SK-N-SH (cell line): ENCODE results near the gene TCF7L2. TPM values are rescaled to one million over a fixed set of nuclear protein-coding genes. Genes with fewer than 3 reads are reported as not detected.

ENCODE experiments used
- CTCF ChIA-PET: fragments of 300-600, 350-600 bp; formaldehyde crosslinking; extraction: SDS; loops from one replicate; lab custom pipeline; 2021; lab: Yijun Ruan, JAX
- POLR2A ChIA-PET: fragments of 350-600 bp; sonication (Branson Sonifier 250); formaldehyde crosslinking; extraction: SDS; loops from one replicate; lab custom pipeline; 2020; ENCODE audit warnings: antibody characterized with exemption, inconsistent platforms; lab: Yijun Ruan, JAX
- DNase-seq: peaks from one replicate; pipeline ENCODE4 v3.0.0; 2012
- H2AFZ ChIP-seq: fragments of 200-600 bp; sonication (generic); 2 replicates; pipeline ENCODE4 v1.8.1; 2016; ENCODE audit warnings: antibody characterized with exemption, mild to moderate bottlenecking, low read depth
- H3F3A ChIP-seq: fragments of 200-600 bp; sonication (generic); replicated peaks from 2 replicates; pipeline ENCODE3; 2016; ENCODE audit warnings: antibody characterized with exemption, mild to moderate bottlenecking; ENCODE audit not compliant: insufficient read depth
- H3K27ac ChIP-seq, 2 experiments: fragments of 200-500 bp in 1 of 2; fragments of 200-600 bp in 1 of 2; sonication (Bioruptor generic) in 1 of 2; sonication (generic), shearing (Covaris generic) in 1 of 2; 2 replicates each; pipeline versions ENCODE4 v1.5.1 to v1.6.1; 2014 to 2016; ENCODE audit warnings: low read depth in 2 of 2, inconsistent platforms in 1 of 2, low read length in 1 of 2, mild to moderate bottlenecking in 1 of 2, mixed read lengths in 1 of 2
- H3K27me3 ChIP-seq: fragments of 200-600 bp; sonication (generic), shearing (Covaris generic); 2 replicates; pipeline ENCODE4 v1.6.1; 2016; ENCODE audit warnings: mixed run types; ENCODE audit not compliant: insufficient read depth
- H3K36me3 ChIP-seq, 2 experiments: fragments of 200-500 bp in 1 of 2; fragments of 200-600 bp in 1 of 2; sonication (Bioruptor generic) in 1 of 2; sonication (generic) in 1 of 2; replicated peaks in 1 of 2; 2 replicates each; pipeline versions ENCODE3 to v1.5.1; 2014 to 2016; ENCODE audit warnings: low read length in 1 of 2, mild to moderate bottlenecking in 1 of 2; ENCODE audit not compliant: insufficient read depth in 2 of 2, control insufficient read depth in 1 of 2
- H3K4me1 ChIP-seq, 2 experiments: fragments of 200-500 bp in 1 of 2; fragments of 200-600 bp in 1 of 2; sonication (Bioruptor generic) in 1 of 2; sonication (generic), shearing (Covaris generic) in 1 of 2; 2 replicates each; pipeline versions ENCODE4 v1.5.1 to v1.6.1; 2014 to 2016; ENCODE audit warnings: low read depth in 1 of 2, low read length in 1 of 2, mixed run types in 1 of 2; ENCODE audit not compliant: insufficient read depth in 2 of 2, control insufficient read depth in 1 of 2
- H3K4me2 ChIP-seq: fragments of 200-600 bp; sonication (generic), shearing (Covaris generic); 2 replicates; pipeline ENCODE4 v1.6.1; 2017; ENCODE audit warnings: mixed run types
- H3K4me3 ChIP-seq, 2 experiments: fragments of 200-500 bp in 1 of 2; fragments of 200-600 bp in 1 of 2; sonication (Bioruptor generic) in 1 of 2; sonication (generic), shearing (Covaris generic) in 1 of 2; 2 replicates each; pipeline versions ENCODE4 v1.5.1 to v1.8.1; 2014 to 2016; ENCODE audit warnings: low read depth in 2 of 2, inconsistent platforms in 1 of 2, low read length in 1 of 2, mild to moderate bottlenecking in 1 of 2, mixed read lengths in 1 of 2, moderate library complexity in 1 of 2
- H3K79me2 ChIP-seq: fragments of 200-600 bp; sonication (generic); 2 replicates; pipeline ENCODE4 v1.8.1; 2017; ENCODE audit warnings: mild to moderate bottlenecking; ENCODE audit not compliant: insufficient read depth
- H3K9ac ChIP-seq: fragments of 200-600 bp; sonication (generic); 2 replicates; pipeline ENCODE4 v1.6.1; 2017; ENCODE audit warnings: mixed run types
- H3K9me2 ChIP-seq: fragments of 200-600 bp; sonication (generic); 2 replicates; pipeline ENCODE4 v1.6.1; 2017; ENCODE audit warnings: mixed run types
- H3K9me3 ChIP-seq: fragments of 200-600 bp; sonication (generic); 2 replicates; pipeline ENCODE4 v1.6.1; 2017; ENCODE audit warnings: mixed run types, mild to moderate bottlenecking, moderate library complexity
- H4K20me1 ChIP-seq: fragments of 200-600 bp; sonication (generic); 2 replicates; pipeline ENCODE4 v1.6.1; 2017; ENCODE audit warnings: mild to moderate bottlenecking, mixed run types; ENCODE audit not compliant: insufficient read depth
- FOSL2 ChIP-seq: IDR thresholded peaks from 2 replicates; pipeline ENCODE4 v1.4.0; 2012; ENCODE audit warnings: low read depth, mild to moderate bottlenecking, moderate library complexity, borderline replicate concordance
- FOXJ3 ChIP-seq: sonication (generic); formaldehyde crosslinking; IDR thresholded peaks from 2 replicates; pipeline ENCODE4 v1.5.1; 2020; ENCODE audit warnings: mild to moderate bottlenecking, missing genetic modification reagents
- GATA2 ChIP-seq: sonication (generic); formaldehyde crosslinking; IDR thresholded peaks from 2 replicates; pipeline ENCODE4 v1.5.0; 2020; ENCODE audit warnings: mild to moderate bottlenecking, missing genetic modification reagents
- JUND ChIP-seq: IDR thresholded peaks from 2 replicates; pipeline ENCODE4 v1.4.0; 2012
- NFIC ChIP-seq: IDR thresholded peaks from 2 replicates; pipeline ENCODE4 v1.4.0; 2012; ENCODE audit warnings: borderline replicate concordance
- NRF1 ChIP-seq: IDR thresholded peaks from 2 replicates; pipeline ENCODE4 v1.6.1; 2012; ENCODE audit warnings: low read depth, mild to moderate bottlenecking, low read length
- REST ChIP-seq: IDR thresholded peaks from 2 replicates; pipeline ENCODE4 v1.6.1; 2012; ENCODE audit warnings: mild to moderate bottlenecking, low read depth, low read length, moderate library complexity
- RFX5 ChIP-seq: IDR thresholded peaks from 2 replicates; pipeline ENCODE4 v1.6.1; 2012; ENCODE audit warnings: mild to moderate bottlenecking, improper control_type of control experiment, low read length
- TCF12 ChIP-seq: IDR thresholded peaks from 2 replicates; pipeline ENCODE4 v1.4.0; 2012
- TEAD4 ChIP-seq: IDR thresholded peaks from 2 replicates; pipeline ENCODE4 v1.4.0; 2012; ENCODE audit warnings: mild to moderate bottlenecking, borderline replicate concordance; ENCODE audit not compliant: insufficient read depth
- USF1 ChIP-seq: IDR thresholded peaks from 2 replicates; pipeline ENCODE4 v1.4.0; 2012; ENCODE audit warnings: low read depth, borderline replicate concordance
- YY1 ChIP-seq: IDR thresholded peaks from 2 replicates; pipeline ENCODE4 v1.4.0; 2012; ENCODE audit warnings: low read depth, mild to moderate bottlenecking
- ZBTB33 ChIP-seq: IDR thresholded peaks from 2 replicates; pipeline ENCODE4 v1.4.0; 2012; ENCODE audit warnings: low read depth, borderline replicate concordance
- WGBS: methylation state at CpG from one replicate; pipeline ENCODE4 v1.1.6; 2017; ENCODE audit warnings: low lambda C conversion rate; 5-methylcytosine and 5-hydroxymethylcytosine counted together
- polyA plus RNA-seq, 3 experiments: library from polyadenylated mRNA; depleted of rRNA; stranded (reverse); fragments of >200 nt; gene quantifications; 2 replicates each; pipeline ENCODE4 v1.2.3, GENCODE V29; 2012
- TF ChIP-seq, protein P1 (sequence below): fragments of 150-350 bp; IDR thresholded peaks from 2 replicates; pipeline ENCODE4 v1.6.1; 2016; ENCODE audit warnings: mild to moderate bottlenecking, low read depth, low read length

Gene TCF7L2
- polyA plus RNA-seq, 1 of the 3 experiments (the other 2 are of a cell fraction): 10.2 TPM

DNA sequence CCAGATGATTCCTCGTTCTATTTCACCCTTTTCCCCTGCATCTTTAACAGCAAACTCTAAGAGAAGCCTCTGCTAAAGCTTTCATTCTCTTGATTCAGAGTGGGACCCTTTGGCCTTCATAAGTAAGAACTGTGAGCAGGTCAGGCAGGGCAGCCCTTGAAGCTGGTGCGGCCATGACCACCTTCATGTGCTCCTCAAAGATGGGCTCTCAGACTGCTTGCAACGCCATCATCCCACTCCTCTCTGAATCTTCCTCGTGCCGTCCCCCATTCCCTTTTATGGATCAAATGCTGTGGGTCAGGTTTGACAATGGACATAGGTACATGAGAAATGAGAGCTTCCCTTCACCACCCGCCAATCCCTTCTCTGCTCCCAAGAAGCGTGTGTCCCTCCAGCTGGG lies 207.4 kb downstream of the TCF7L2 start (continued):
- no peak for TF ChIP-seq REST
- no peak for TF ChIP-seq FOSL2
- TF ChIP-seq TEAD4: no peak
- TF ChIP-seq, protein P1, sequence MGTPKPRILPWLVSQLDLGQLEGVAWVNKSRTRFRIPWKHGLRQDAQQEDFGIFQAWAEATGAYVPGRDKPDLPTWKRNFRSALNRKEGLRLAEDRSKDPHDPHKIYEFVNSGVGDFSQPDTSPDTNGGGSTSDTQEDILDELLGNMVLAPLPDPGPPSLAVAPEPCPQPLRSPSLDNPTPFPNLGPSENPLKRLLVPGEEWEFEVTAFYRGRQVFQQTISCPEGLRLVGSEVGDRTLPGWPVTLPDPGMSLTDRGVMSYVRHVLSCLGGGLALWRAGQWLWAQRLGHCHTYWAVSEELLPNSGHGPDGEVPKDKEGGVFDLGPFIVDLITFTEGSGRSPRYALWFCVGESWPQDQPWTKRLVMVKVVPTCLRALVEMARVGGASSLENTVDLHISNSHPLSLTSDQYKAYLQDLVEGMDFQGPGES: no peak
- no peak for TF ChIP-seq RFX5
- TF ChIP-seq GATA2 (CRISPR knock-in tag): no peak

- ChIA-PET POLR2A (no interaction called here), CTCF (no interaction called here)
- Histone ChIP-seq H3K4me1 (no peaks in the 10 kb centered on the region), H3K27me3 (no peaks in the 10 kb centered on the region), H3F3A (peaks cover 6% of the 10 kb centered on the region), H3K27ac (no peak overlapping the region), H3K9me3 (no peaks in the 10 kb centered on the region), H4K20me1 (no peaks in the 10 kb centered on the region), H3K4me2 (no peak overlapping the region), H3K36me3 (peaks cover 31 to 49% of the 10 kb centered on the region in 2 experiments), H3K4me3 (no peak overlapping the region), H3K79me2 (no peaks in the 10 kb centered on the region), H3K9ac (no peak overlapping the region), H2AFZ (no peak overlapping the region), H3K9me2 (no peaks in the 10 kb centered on the region)
- peak; percentile 46 for DNase-seq
- TF ChIP-seq FOXJ3 (CRISPR knock-in tag): no peak
- TF ChIP-seq TCF12: no peak
- TF ChIP-seq USF1: no peak
- TF ChIP-seq NFIC: no peak
- no peak for TF ChIP-seq YY1
- TF ChIP-seq NRF1: no peak
- TF ChIP-seq ZBTB33: no peak
- no peak for TF ChIP-seq JUND
- no peak for TF ChIP-seq TEAD4
- 96% methylated on average over 3 of the region's 3 CpGs for WGBS
Measured at GRCh38 chr10:113158183-113158582, 208.1 kb downstream of the TCF7L2 start.
